ENCODE results near the gene ATP2C2.

The ATP2C2 gene

DNA sequence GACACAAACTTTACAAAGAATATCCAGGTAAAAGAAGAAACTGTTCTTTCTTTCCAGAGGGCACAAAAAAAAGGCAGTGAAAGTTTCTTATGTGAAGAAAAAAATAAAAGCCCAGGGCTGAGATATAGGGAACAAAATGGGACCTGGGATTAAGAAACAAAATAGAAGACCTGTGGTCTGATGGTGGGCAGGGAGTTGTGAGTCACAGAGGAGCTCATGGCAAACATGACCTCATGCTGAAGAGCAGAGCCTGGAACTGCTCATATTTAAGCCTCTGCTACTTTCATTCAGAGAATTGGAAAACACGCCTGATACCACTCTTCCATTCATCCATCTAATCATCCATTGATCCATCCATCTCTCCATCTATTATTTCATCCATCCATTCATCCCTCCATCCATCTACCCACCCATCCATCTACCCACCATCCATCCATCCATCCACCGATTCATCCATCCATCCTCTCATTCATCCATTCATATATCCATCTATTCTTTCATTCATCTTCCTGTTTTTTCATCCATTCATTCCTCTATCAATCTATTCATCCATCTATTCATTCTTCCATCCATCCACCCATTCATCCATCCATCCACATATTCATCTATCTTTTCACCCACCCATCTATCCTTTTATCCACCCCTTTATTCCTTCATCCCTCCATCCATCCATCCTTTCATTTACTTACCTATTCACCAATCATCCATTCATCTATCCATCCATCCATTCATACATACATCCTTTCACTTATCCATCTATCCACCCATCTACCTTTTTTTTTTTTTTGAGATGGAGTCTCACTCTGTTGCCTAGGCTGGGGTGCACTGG lies 43.7 kb upstream of the ATP2C2 start:
- H3K27me3 ChIP-seq (ENCODE audit: insufficient read depth, low read length, poor library complexity) = peaks cover 4% of the 10 kb centered on the region

GRCh38 chr16:84326545-84326944 lies 41.8 kb upstream of the ATP2C2 start:
- no peaks in the 10 kb centered on the region for H3K27me3 ChIP-seq (ENCODE audit: insufficient read depth, low read length, poor library complexity)
- no peak overlapping the region for H3K4me3 ChIP-seq (ENCODE audit: low read depth in 1 of 2, low read length in 2 of 2)
- DNase-seq = no peak
- H3K9me3 ChIP-seq (ENCODE audit: insufficient read depth, low read length, severe bottlenecking) = no peaks in the 10 kb centered on the region
- no peak overlapping the region for H2AFZ ChIP-seq (ENCODE audit: low read depth, low read length)
- TF ChIP-seq EZH2 (IDR thresholded peaks at IDR 0.05; ENCODE audit: borderline replicate concordance, low read depth, low read length, severe bottlenecking) (no peak), CTCF (IDR thresholded peaks at IDR 0.05; ENCODE audit: borderline replicate concordance, extremely low read depth, low read length, poor library complexity, severe bottlenecking) (no peak)
- no peaks in the 10 kb centered on the region for H3K4me1 ChIP-seq (ENCODE audit: insufficient read depth, low read length)
- no peak overlapping the region for H3K4me2 ChIP-seq (ENCODE audit: insufficient read depth, low read length)
- no peak overlapping the region for H3K27ac ChIP-seq (ENCODE audit: low read length)
- no peaks in the 10 kb centered on the region for H4K20me1 ChIP-seq (ENCODE audit: insufficient read depth, low read length)
- H3K9ac ChIP-seq (ENCODE audit: low read depth, low read length) = no peak overlapping the region
- no peaks in the 10 kb centered on the region for H3K36me3 ChIP-seq (ENCODE audit: insufficient read depth, low read length)
- no peaks in the 10 kb centered on the region for H3K79me2 ChIP-seq (ENCODE audit: insufficient read depth, low read length)
- no peak for ATAC-seq (ENCODE audit: insufficient read depth, low read depth)

More for the DNA sequence above, 43.7 kb upstream of the ATP2C2 start:
- no peak overlapping the region for H3K4me3 ChIP-seq (ENCODE audit: low read depth in 1 of 2, low read length in 2 of 2)
- H3K4me1 ChIP-seq (ENCODE audit: insufficient read depth, low read length) = no peaks in the 10 kb centered on the region
- no peak for DNase-seq
- no peak overlapping the region for H3K4me2 ChIP-seq (ENCODE audit: insufficient read depth, low read length)
- H3K36me3 ChIP-seq (ENCODE audit: insufficient read depth, low read length) = no peaks in the 10 kb centered on the region
- H4K20me1 ChIP-seq (ENCODE audit: insufficient read depth, low read length) = no peaks in the 10 kb centered on the region
- no peak overlapping the region for H3K27ac ChIP-seq (ENCODE audit: low read length)
- H3K9me3 ChIP-seq (ENCODE audit: insufficient read depth, low read length, severe bottlenecking) = no peaks in the 10 kb centered on the region
- H3K79me2 ChIP-seq (ENCODE audit: insufficient read depth, low read length) = no peaks in the 10 kb centered on the region
- no peak for TF ChIP-seq CTCF (IDR thresholded peaks at IDR 0.05; ENCODE audit: borderline replicate concordance, extremely low read depth, low read length, poor library complexity, severe bottlenecking)
- TF ChIP-seq EZH2 (IDR thresholded peaks at IDR 0.05; ENCODE audit: borderline replicate concordance, low read depth, low read length, severe bottlenecking) = no peak
- H3K9ac ChIP-seq (ENCODE audit: low read depth, low read length) = no peak overlapping the region
- H2AFZ ChIP-seq (ENCODE audit: low read depth, low read length) = no peak overlapping the region
- ATAC-seq (ENCODE audit: insufficient read depth, low read depth) = no peak

- Histone ChIP-seq H3K79me2 (ENCODE audit: insufficient read depth, low read length) (no peaks in the 10 kb centered on the region), H3K9me3 (ENCODE audit: insufficient read depth, low read length, severe bottlenecking) (no peaks in the 10 kb centered on the region), H3K27me3 (ENCODE audit: insufficient read depth, low read length, poor library complexity) (no peaks in the 10 kb centered on the region), H3K27ac (ENCODE audit: low read length) (no peak overlapping the region), H3K4me2 (ENCODE audit: insufficient read depth, low read length) (no peak overlapping the region), H3K9ac (ENCODE audit: low read depth, low read length) (no peak overlapping the region), H2AFZ (ENCODE audit: low read depth, low read length) (no peak overlapping the region), H3K4me3 (ENCODE audit: low read depth in 1 of 2, low read length in 2 of 2) (no peak overlapping the region), H3K4me1 (ENCODE audit: insufficient read depth, low read length) (no peaks in the 10 kb centered on the region), H3K36me3 (ENCODE audit: insufficient read depth, low read length) (no peaks in the 10 kb centered on the region), H4K20me1 (ENCODE audit: insufficient read depth, low read length) (no peaks in the 10 kb centered on the region)
- no peak for DNase-seq
- no peak for ATAC-seq (ENCODE audit: insufficient read depth, low read depth)
- TF ChIP-seq EZH2 (IDR thresholded peaks at IDR 0.05; ENCODE audit: borderline replicate concordance, low read depth, low read length, severe bottlenecking) = no peak
- TF ChIP-seq CTCF (IDR thresholded peaks at IDR 0.05; ENCODE audit: borderline replicate concordance, extremely low read depth, low read length, poor library complexity, severe bottlenecking) = no peak
Observed at GRCh38 chr16:84327926-84328505, 40.3 kb upstream of the ATP2C2 start.
